Caco-2 (cell line): Measurements from ENCODE around the gene STAT3. TPM values are rescaled to one million over a fixed set of nuclear protein-coding genes. Genes with fewer than 3 reads are reported as not detected.
"Not testable (repeated sequence)": the region's sequence is repeated elsewhere in the genome, so short reads cannot be mapped to it uniquely, and the experiment has no call there.

Experiments
- BruUV-seq: library from RNA; stranded (reverse); fragments of 400-500 nt; replicated peaks from 2 replicates; lab custom pipeline; 2021; lab: Mats Ljungman, UMichigan
- CTCF ChIA-PET: fragments of 300-600 bp; sonication (Branson Sonifier 250); formaldehyde crosslinking; loops from one replicate; lab custom pipeline; 2022; ENCODE audit warnings: antibody characterized with exemption; lab: Charles Lee
- POLR2A ChIA-PET: fragments of 300-600 bp; sonication (Branson Sonifier 250); formaldehyde crosslinking; loops from one replicate; lab custom pipeline; 2022; ENCODE audit warnings: antibody characterized with exemption; lab: Charles Lee
- DNase-seq, 2 experiments: peaks; one replicate each; pipeline versions ENCODE4 v3.0.0 to v3.0.0-alpha.2; 2020 to 2022
- H3K27me3 ChIP-seq: replicated peaks from 2 replicates; pipeline ENCODE4 v1.6.0; 2011; ENCODE audit warnings: low read length; ENCODE audit not compliant: control insufficient read depth, insufficient read depth
- H3K36me3 ChIP-seq: 2 replicates; pipeline ENCODE4 v1.5.1; 2011; ENCODE audit warnings: low read length; ENCODE audit not compliant: control insufficient read depth, insufficient read depth
- H3K4me1 ChIP-seq: fragments of 250-450 bp; sonication (Bioruptor Pico); 2 replicates; pipeline ENCODE4 v1.5.1; 2020; ENCODE audit warnings: mild to moderate bottlenecking
- H3K4me3 ChIP-seq: 2 replicates; pipeline ENCODE4 v1.5.1; 2011; ENCODE audit warnings: low read depth, mild to moderate bottlenecking, control low read depth, low read length
- H3K9me3 ChIP-seq: fragments of 250-450 bp; sonication (Bioruptor Pico); 2 replicates; pipeline ENCODE4 v1.5.1; 2020; ENCODE audit warnings: mild to moderate bottlenecking, moderate library complexity
- H3K27ac Mint-ChIP-seq: one replicate; pipeline ENCODE4 v1.8.0; 2022; ENCODE audit warnings: mixed read lengths; ENCODE audit not compliant: unreplicated experiment
- H3K27me3 Mint-ChIP-seq: one replicate; pipeline ENCODE4 v1.8.0; 2022; ENCODE audit warnings: mixed read lengths; ENCODE audit not compliant: insufficient read depth, unreplicated experiment
- H3K36me3 Mint-ChIP-seq: one replicate; pipeline ENCODE4 v1.8.0; 2022; ENCODE audit warnings: mild to moderate bottlenecking, mixed read lengths; ENCODE audit not compliant: insufficient read depth, unreplicated experiment
- H3K4me1 Mint-ChIP-seq: one replicate; pipeline ENCODE4 v1.8.0; 2022; ENCODE audit warnings: low read depth, mixed read lengths; ENCODE audit not compliant: unreplicated experiment
- H3K4me3 Mint-ChIP-seq: one replicate; pipeline ENCODE4 v1.8.0; 2022; ENCODE audit warnings: mild to moderate bottlenecking, moderate library complexity, mixed read lengths; ENCODE audit not compliant: unreplicated experiment
- H3K9me3 Mint-ChIP-seq: one replicate; pipeline ENCODE4 v1.8.0; 2022; ENCODE audit warnings: mixed read lengths; ENCODE audit not compliant: unreplicated experiment
- CTCF ChIP-seq, 2 experiments: fragments of 200-600 bp in 1 of 2; IDR thresholded peaks; 1 replicate in 1 of 2; 2 replicates in 1 of 2; pipeline versions ENCODE4 v1.5.1 to v1.8.0; 2011 to 2022; ENCODE audit warnings: antibody characterized with exemption in 1 of 2, control low read depth in 1 of 2, inconsistent platforms in 1 of 2, low read depth in 1 of 2, low read length in 1 of 2, mild to moderate bottlenecking in 1 of 2, moderate library complexity in 1 of 2; ENCODE audit not compliant: insufficient read depth in 1 of 2, severe bottlenecking in 1 of 2, unreplicated experiment in 1 of 2
- intact Hi-C: fragments of 100-400 bp; cut with micrococcal nuclease; formaldehyde crosslinking; loops from one replicate; pipeline ENCODE4 v1.10.0; 2022; ENCODE audit not compliant: unreplicated experiment
- total RNA-seq: library from RNA; stranded (reverse); gene quantifications from 2 replicates; pipeline ENCODE4 v1.2.3, GENCODE V29; 2022

STAT3 gene
- total RNA-seq, 1 experiment from 2014 or later = 73.7 TPM

GRCh38 chr17:42421507-42422338 is 33.5 kb upstream of the STAT3 start:
- TF ChIP-seq CTCF (IDR thresholded peaks at IDR 0.05; ENCODE audit: insufficient read depth in 1 of 2, low read depth in 1 of 2, low read length in 1 of 2, severe bottlenecking in 1 of 2, unreplicated experiment in 1 of 2) = no peak
- peaks cover 15% of the 10 kb centered on the region for H3K4me1 Mint-ChIP-seq
- H3K27me3 Mint-ChIP-seq = no peaks in the 10 kb centered on the region
- H3K4me1 ChIP-seq = peaks cover 13% of the 10 kb centered on the region
- ChIA-PET CTCF (interaction anchor here (0.6 to 1.9 kb wide), 7 partner anchors 14 to 474 kb away, joined by 3 to 22 read pairs (median 5); partner anchors contain the start of gene STAT3), POLR2A (interaction anchor here (0.5 to 2.1 kb wide), 5 partner anchors 33 to 114 kb away, joined by 4 to 53 read pairs (median 8); partner anchors contain the start of genes NAGLU and STAT3)
- H3K4me3 Mint-ChIP-seq = peak overlapping the region; percentile 85
- BruUV-seq = no TSS peak
- DNase-seq = peak in 1 of 2 experiments; percentile 24
- no peaks in the 10 kb centered on the region for H3K36me3 ChIP-seq
- peak overlapping the region; percentile 74 for H3K27ac Mint-ChIP-seq
- peaks cover 17% of the 10 kb centered on the region for H3K36me3 Mint-ChIP-seq
- H3K9me3 ChIP-seq = no peaks in the 10 kb centered on the region
- intact Hi-C loops = loop anchor here (2.0 kb wide), 1 partner anchor 37 kb away; the partner anchor contains the start of gene ATP6V0A1
- no peaks in the 10 kb centered on the region for H3K27me3 ChIP-seq
- H3K4me3 ChIP-seq = peak overlapping the region; percentile 97
- H3K9me3 Mint-ChIP-seq = no peaks in the 10 kb centered on the region

- Mint-ChIP-seq H3K4me1 (peaks cover 15% of the 10 kb centered on the region), H3K36me3 (peaks cover 21% of the 10 kb centered on the region), H3K4me3 (peak overlapping the region; percentile 85), H3K9me3 (no peaks in the 10 kb centered on the region), H3K27ac (peak overlapping the region; percentile 34), H3K27me3 (no peaks in the 10 kb centered on the region)
- peaks cover 13% of the 10 kb centered on the region for H3K4me1 ChIP-seq
- no peak for TF ChIP-seq CTCF (IDR thresholded peaks at IDR 0.05; ENCODE audit: insufficient read depth in 1 of 2, low read depth in 1 of 2, low read length in 1 of 2, severe bottlenecking in 1 of 2, unreplicated experiment in 1 of 2)
- intact Hi-C loops = no loop called here
- no peaks in the 10 kb centered on the region for H3K9me3 ChIP-seq
- BruUV-seq = no TSS peak
- ChIA-PET POLR2A (no interaction called here), CTCF (interaction anchor here (0.6 to 0.7 kb wide), 2 partner anchors 14 to 474 kb away, joined by 3 to 7 read pairs; no protein-coding TSS in a partner anchor)
- no peaks in the 10 kb centered on the region for H3K36me3 ChIP-seq
- no peaks in the 10 kb centered on the region for H3K27me3 ChIP-seq
- no peak for DNase-seq
- H3K4me3 ChIP-seq = peak overlapping the region; percentile 97
These were observed 32.9 kb upstream of the STAT3 start for GRCh38 chr17:42421136-42421506.

- H3K27me3 Mint-ChIP-seq, CTCF ChIA-PET, H3K36me3 ChIP-seq, H3K4me1 ChIP-seq, BruUV-seq, H3K4me3 ChIP-seq, POLR2A ChIA-PET, DNase-seq, H3K27me3 ChIP-seq, intact Hi-C loops, H3K27ac Mint-ChIP-seq, H3K9me3 ChIP-seq, H3K4me3 Mint-ChIP-seq, H3K9me3 Mint-ChIP-seq: not testable (repeated sequence)
- H3K36me3 Mint-ChIP-seq = peaks cover 21% of the 10 kb centered on the region
- H3K4me1 Mint-ChIP-seq = peaks cover 15% of the 10 kb centered on the region
These were observed 29.7 kb upstream of the STAT3 start for GRCh38 chr17:42417981-42418380.
